Thyroid gland (tissue), 4 donors: ENCODE results near the gene PTGR1.

Source experiments
- CTCF ChIP-seq, 6 experiments: fragments of 200-600 bp in 3 of 6; fragments of 450-650 bp in 3 of 6; sonication (generic) in 3 of 6; IDR thresholded peaks; one replicate each; pipeline ENCODE4 v1.5.1; 2016 to 2019; ENCODE audit warnings: antibody characterized with exemption in 6 of 6, mild to moderate bottlenecking in 2 of 6, inconsistent platforms in 1 of 6, moderate library complexity in 1 of 6
- POLR2A ChIP-seq, 2 donors: fragments of 450-650 bp; IDR thresholded peaks; one replicate each; pipeline ENCODE4 v1.6.1; 2017; ENCODE audit warnings: antibody characterized with exemption in 2 of 2, mild to moderate bottlenecking in 2 of 2, moderate library complexity in 1 of 2

GRCh38 chr9:111646417-111646816, 47.0 kb upstream of the PTGR1 start:
- no peak for TF ChIP-seq CTCF (IDR thresholded peaks at IDR 0.05)
- no peak for TF ChIP-seq POLR2A (IDR thresholded peaks at IDR 0.05)
